Astrocyte (in vitro differentiated cells and primary cell): ENCODE measurements around the gene ASAH2B. TPM values are rescaled to one million over a fixed set of nuclear protein-coding genes. Genes with fewer than 3 reads are reported as not detected.
A peak's percentile ranks its signal among the peaks of the same experiment; 100 is the strongest.
"Not testable (repeated sequence)": the region's sequence is repeated elsewhere in the genome, so short reads cannot be mapped to it uniquely, and the experiment has no call there.

Source experiments
- DNase-seq: peaks from one replicate; pipeline ENCODE4 v3.0.0-alpha.2; 2010; ENCODE audit warnings: low read depth
- FAIRE-seq: peaks from 2 replicates; lab custom pipeline; 2011; peaks lifted over from hg19 to GRCh38; lab: Jason Lieb, UNC
- H2AFZ ChIP-seq: 2 replicates; pipeline ENCODE4 v1.6.0; 2012; ENCODE audit warnings: low read depth, low read length, inconsistent platforms
- H3K27ac ChIP-seq: 2 replicates; pipeline ENCODE4 v1.5.1; 2011; ENCODE audit warnings: low read depth, low read length, inconsistent platforms
- H3K27me3 ChIP-seq: 2 replicates; pipeline ENCODE4 v1.6.0; 2011; ENCODE audit warnings: low read length, inconsistent platforms; ENCODE audit not compliant: insufficient read depth
- H3K36me3 ChIP-seq: 2 replicates; pipeline ENCODE4 v1.5.1; 2011; ENCODE audit warnings: low read length, inconsistent platforms; ENCODE audit not compliant: insufficient read depth
- H3K4me1 ChIP-seq: 2 replicates; pipeline ENCODE4 v1.5.1; 2011; ENCODE audit warnings: low read length, inconsistent platforms; ENCODE audit not compliant: insufficient read depth
- H3K4me2 ChIP-seq: 2 replicates; pipeline ENCODE4 v1.6.0; 2012; ENCODE audit warnings: low read length, inconsistent platforms
- H3K4me3 ChIP-seq: 2 replicates; pipeline ENCODE4 v1.5.1; 2011; ENCODE audit warnings: low read depth, mild to moderate bottlenecking, low read length, inconsistent platforms; ENCODE audit not compliant: insufficient read depth
- H3K79me2 ChIP-seq: 2 replicates; pipeline ENCODE4 v1.6.0; 2012; ENCODE audit warnings: mild to moderate bottlenecking, low read length, inconsistent platforms; ENCODE audit not compliant: insufficient read depth
- H3K9ac ChIP-seq: 2 replicates; pipeline ENCODE4 v1.6.0; 2012; ENCODE audit warnings: mild to moderate bottlenecking, low read length, inconsistent platforms
- H3K9me3 ChIP-seq: 2 replicates; pipeline ENCODE4 v1.5.1; 2012; ENCODE audit warnings: low read depth, mild to moderate bottlenecking, low read length, inconsistent platforms; ENCODE audit not compliant: insufficient read depth
- H4K20me1 ChIP-seq: 2 replicates; pipeline ENCODE4 v1.6.0; 2012; ENCODE audit warnings: low read length, inconsistent platforms; ENCODE audit not compliant: insufficient read depth
- H3K27ac Mint-ChIP-seq: one replicate; pipeline ENCODE4 v1.8.0; 2021; ENCODE audit warnings: mild to moderate bottlenecking, mixed read lengths; ENCODE audit not compliant: unreplicated experiment
- H3K27me3 Mint-ChIP-seq: one replicate; pipeline ENCODE4 v1.8.0; 2021; ENCODE audit warnings: low read depth, mixed read lengths; ENCODE audit not compliant: unreplicated experiment
- H3K36me3 Mint-ChIP-seq: one replicate; pipeline ENCODE4 v1.8.0; 2021; ENCODE audit warnings: low read depth, mixed read lengths; ENCODE audit not compliant: unreplicated experiment
- H3K4me1 Mint-ChIP-seq: one replicate; pipeline ENCODE4 v1.8.0; 2021; ENCODE audit warnings: low read depth, mixed read lengths; ENCODE audit not compliant: unreplicated experiment
- H3K4me3 Mint-ChIP-seq: one replicate; pipeline ENCODE4 v1.8.0; 2021; ENCODE audit warnings: mild to moderate bottlenecking, moderate library complexity, mixed read lengths; ENCODE audit not compliant: unreplicated experiment
- H3K9me3 Mint-ChIP-seq: one replicate; pipeline ENCODE4 v1.8.0; 2021; ENCODE audit warnings: mild to moderate bottlenecking, mixed read lengths; ENCODE audit not compliant: unreplicated experiment
- total RNA-seq: library from RNA; stranded (reverse); gene quantifications from 2 replicates; pipeline ENCODE4 v1.2.1, GENCODE V29; 2021

ASAH2B gene
- total RNA-seq, 1 donor from 2014 or later, result 7.6 TPM

DNA sequence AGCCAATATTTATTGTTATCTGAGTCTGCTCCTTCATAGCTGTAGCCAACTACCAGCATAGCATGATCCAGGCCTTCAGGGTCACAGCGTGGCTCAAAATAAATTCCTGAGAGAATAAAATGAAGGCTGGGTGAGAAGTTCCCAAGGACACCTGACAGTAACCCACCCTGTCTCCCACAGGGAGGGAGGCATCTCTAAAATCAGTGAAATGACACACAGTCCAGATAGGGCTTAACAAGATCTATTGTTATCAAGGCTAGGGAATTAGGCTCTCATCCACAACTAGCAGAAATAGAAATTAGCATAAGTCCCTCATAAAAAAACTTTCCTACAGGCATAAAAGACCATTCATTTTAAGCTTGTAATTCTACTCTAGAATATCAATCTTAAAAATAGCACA is 33.7 kb upstream of the ASAH2B start:
- H3K27ac Mint-ChIP-seq, H3K4me1 Mint-ChIP-seq, H3K4me2 ChIP-seq, H3K4me3 Mint-ChIP-seq, H3K79me2 ChIP-seq, H3K36me3 ChIP-seq, DNase-seq, H3K9me3 ChIP-seq, H3K4me1 ChIP-seq, H2AFZ ChIP-seq, FAIRE-seq, H3K4me3 ChIP-seq, H3K36me3 Mint-ChIP-seq, H3K9me3 Mint-ChIP-seq, H3K27me3 Mint-ChIP-seq, H4K20me1 ChIP-seq, H3K27ac ChIP-seq, H3K27me3 ChIP-seq, H3K9ac ChIP-seq: not testable (repeated sequence)

GRCh38 chr10:50710241-50710640 is 29.5 kb upstream of the ASAH2B start:
- FAIRE-seq, H3K27ac Mint-ChIP-seq, H3K27me3 ChIP-seq, H3K79me2 ChIP-seq, H3K4me2 ChIP-seq, H3K36me3 ChIP-seq, H3K27me3 Mint-ChIP-seq, H4K20me1 ChIP-seq, H3K27ac ChIP-seq, H2AFZ ChIP-seq, H3K4me3 Mint-ChIP-seq, H3K9me3 Mint-ChIP-seq, H3K9ac ChIP-seq, H3K4me1 Mint-ChIP-seq, H3K9me3 ChIP-seq, H3K4me3 ChIP-seq, H3K36me3 Mint-ChIP-seq, H3K4me1 ChIP-seq, DNase-seq: not testable (repeated sequence)

DNA sequence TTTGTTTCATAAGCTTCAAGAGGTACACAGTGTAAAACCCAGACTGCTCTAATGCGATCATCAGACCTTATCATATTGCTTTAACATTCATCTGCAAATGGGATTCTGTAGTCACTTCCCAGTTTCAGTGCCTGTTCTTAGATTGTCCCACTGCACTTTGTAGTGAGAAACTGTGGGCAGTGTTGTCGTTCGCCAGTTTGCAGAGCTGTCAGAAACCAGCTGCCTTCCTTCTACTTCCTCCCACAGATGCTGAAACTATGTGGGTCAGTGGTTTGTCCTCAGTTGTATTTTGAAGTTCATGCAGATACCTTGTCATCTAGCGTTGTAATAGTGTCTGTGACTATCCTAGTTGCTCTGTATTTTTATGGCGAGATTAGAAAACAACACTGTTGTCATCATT is 15.9 kb upstream of the ASAH2B start:
- H3K9me3 Mint-ChIP-seq, H3K4me3 Mint-ChIP-seq, H3K27ac ChIP-seq, H3K4me3 ChIP-seq, H4K20me1 ChIP-seq, H3K9me3 ChIP-seq, H2AFZ ChIP-seq, H3K27ac Mint-ChIP-seq, H3K4me1 Mint-ChIP-seq, H3K4me2 ChIP-seq, H3K27me3 Mint-ChIP-seq, H3K36me3 Mint-ChIP-seq, H3K4me1 ChIP-seq, H3K79me2 ChIP-seq, DNase-seq, H3K27me3 ChIP-seq, H3K36me3 ChIP-seq, FAIRE-seq, H3K9ac ChIP-seq: not testable (repeated sequence)

GRCh38 chr10:50728112-50728511 is 11.6 kb upstream of the ASAH2B start:
- not testable (repeated sequence) for DNase-seq, H3K27me3 ChIP-seq, H3K4me3 ChIP-seq, H3K4me2 ChIP-seq, FAIRE-seq, H2AFZ ChIP-seq, H3K9ac ChIP-seq, H3K27ac Mint-ChIP-seq, H3K27ac ChIP-seq, H3K9me3 Mint-ChIP-seq, H3K4me1 ChIP-seq, H3K79me2 ChIP-seq, H3K36me3 ChIP-seq, H3K36me3 Mint-ChIP-seq, H3K4me1 Mint-ChIP-seq, H3K27me3 Mint-ChIP-seq, H4K20me1 ChIP-seq, H3K4me3 Mint-ChIP-seq, H3K9me3 ChIP-seq

GRCh38 chr10:50738987-50739617 is 634 bp upstream of the ASAH2B start:
- DNase-seq, H4K20me1 ChIP-seq, H3K4me1 Mint-ChIP-seq, H3K9me3 ChIP-seq, H3K9me3 Mint-ChIP-seq, FAIRE-seq, H3K4me1 ChIP-seq, H3K36me3 Mint-ChIP-seq, H3K36me3 ChIP-seq, H3K27me3 Mint-ChIP-seq, H3K79me2 ChIP-seq, H3K27me3 ChIP-seq: not testable (repeated sequence)
- peak overlapping the region; percentile 98 for H3K4me3 Mint-ChIP-seq
- Histone ChIP-seq H3K4me2 (peak overlapping the region; percentile 94), H2AFZ (peak overlapping the region; percentile 99), H3K4me3 (peak overlapping the region; percentile 92), H3K9ac (peak overlapping the region; percentile 88), H3K27ac (peak overlapping the region; percentile 90)
- peak overlapping the region; percentile 88 for H3K27ac Mint-ChIP-seq
